ENCODE measurements around the gene CD151.

GRCh38 chr11:868802-869201 lies 36.0 kb downstream of the CD151 start:
- TF ChIP-seq REST (IDR thresholded peaks at IDR 0.05; ENCODE audit: low read depth) (no peak), CTCF (IDR thresholded peaks at IDR 0.05 in 2 of 3, conservative IDR thresholded peaks at IDR 0.05 in 1 of 3; ENCODE audit: borderline replicate concordance in 1 of 3, insufficient read depth in 1 of 3, low read depth in 2 of 3, low read length in 2 of 3) (no peak)
